ENCODE results near the gene UBTF. TPM values are rescaled to one million over a fixed set of nuclear protein-coding genes. Genes with fewer than 3 reads are reported as not detected.

Gene UBTF
- total RNA-seq, 1 experiment from 2014 or later: 74.3 TPM

GRCh38 chr17:44177640-44178039 lies 41.8 kb downstream of the UBTF start:
- Mint-ChIP-seq H3K27ac (ENCODE audit: unreplicated experiment) (no peak overlapping the region), H3K27me3 (ENCODE audit: insufficient read depth, unreplicated experiment) (no peaks in the 10 kb centered on the region), H3K36me3 (ENCODE audit: insufficient read depth, unreplicated experiment) (peaks cover 39% of the 10 kb centered on the region), H3K4me3 (ENCODE audit: unreplicated experiment) (no peak overlapping the region), H3K4me1 (ENCODE audit: low read depth, unreplicated experiment) (no peaks in the 10 kb centered on the region), H3K9me3 (ENCODE audit: unreplicated experiment) (no peaks in the 10 kb centered on the region)
- Histone ChIP-seq H3K9me3 (no peaks in the 10 kb centered on the region), H3K36me3 (ENCODE audit: control insufficient read depth, insufficient read depth, low read length) (peaks cover 1% of the 10 kb centered on the region; the same call in 1 of the 2 replicates), H3K4me1 (no peaks in the 10 kb centered on the region), H3K27me3 (replicated peaks; ENCODE audit: control insufficient read depth, insufficient read depth, low read length) (no peaks in the 10 kb centered on the region), H3K4me3 (ENCODE audit: low read depth, low read length) (no peak overlapping the region)
- POLR2A ChIA-PET: no interaction called here
- BruUV-seq (replicated peaks): no TSS peak
- no peak for DNase-seq
- CTCF ChIA-PET: no interaction called here
- intact Hi-C loops (cut with micrococcal nuclease; ENCODE audit: unreplicated experiment): no loop called here
- TF ChIP-seq, protein P1, sequence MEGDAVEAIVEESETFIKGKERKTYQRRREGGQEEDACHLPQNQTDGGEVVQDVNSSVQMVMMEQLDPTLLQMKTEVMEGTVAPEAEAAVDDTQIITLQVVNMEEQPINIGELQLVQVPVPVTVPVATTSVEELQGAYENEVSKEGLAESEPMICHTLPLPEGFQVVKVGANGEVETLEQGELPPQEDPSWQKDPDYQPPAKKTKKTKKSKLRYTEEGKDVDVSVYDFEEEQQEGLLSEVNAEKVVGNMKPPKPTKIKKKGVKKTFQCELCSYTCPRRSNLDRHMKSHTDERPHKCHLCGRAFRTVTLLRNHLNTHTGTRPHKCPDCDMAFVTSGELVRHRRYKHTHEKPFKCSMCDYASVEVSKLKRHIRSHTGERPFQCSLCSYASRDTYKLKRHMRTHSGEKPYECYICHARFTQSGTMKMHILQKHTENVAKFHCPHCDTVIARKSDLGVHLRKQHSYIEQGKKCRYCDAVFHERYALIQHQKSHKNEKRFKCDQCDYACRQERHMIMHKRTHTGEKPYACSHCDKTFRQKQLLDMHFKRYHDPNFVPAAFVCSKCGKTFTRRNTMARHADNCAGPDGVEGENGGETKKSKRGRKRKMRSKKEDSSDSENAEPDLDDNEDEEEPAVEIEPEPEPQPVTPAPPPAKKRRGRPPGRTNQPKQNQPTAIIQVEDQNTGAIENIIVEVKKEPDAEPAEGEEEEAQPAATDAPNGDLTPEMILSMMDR (IDR thresholded peaks at IDR 0.05; ENCODE audit: insufficient read depth in 1 of 2, low read depth in 1 of 2, low read length in 1 of 2, severe bottlenecking in 1 of 2, unreplicated experiment in 1 of 2): no peak

DNA sequence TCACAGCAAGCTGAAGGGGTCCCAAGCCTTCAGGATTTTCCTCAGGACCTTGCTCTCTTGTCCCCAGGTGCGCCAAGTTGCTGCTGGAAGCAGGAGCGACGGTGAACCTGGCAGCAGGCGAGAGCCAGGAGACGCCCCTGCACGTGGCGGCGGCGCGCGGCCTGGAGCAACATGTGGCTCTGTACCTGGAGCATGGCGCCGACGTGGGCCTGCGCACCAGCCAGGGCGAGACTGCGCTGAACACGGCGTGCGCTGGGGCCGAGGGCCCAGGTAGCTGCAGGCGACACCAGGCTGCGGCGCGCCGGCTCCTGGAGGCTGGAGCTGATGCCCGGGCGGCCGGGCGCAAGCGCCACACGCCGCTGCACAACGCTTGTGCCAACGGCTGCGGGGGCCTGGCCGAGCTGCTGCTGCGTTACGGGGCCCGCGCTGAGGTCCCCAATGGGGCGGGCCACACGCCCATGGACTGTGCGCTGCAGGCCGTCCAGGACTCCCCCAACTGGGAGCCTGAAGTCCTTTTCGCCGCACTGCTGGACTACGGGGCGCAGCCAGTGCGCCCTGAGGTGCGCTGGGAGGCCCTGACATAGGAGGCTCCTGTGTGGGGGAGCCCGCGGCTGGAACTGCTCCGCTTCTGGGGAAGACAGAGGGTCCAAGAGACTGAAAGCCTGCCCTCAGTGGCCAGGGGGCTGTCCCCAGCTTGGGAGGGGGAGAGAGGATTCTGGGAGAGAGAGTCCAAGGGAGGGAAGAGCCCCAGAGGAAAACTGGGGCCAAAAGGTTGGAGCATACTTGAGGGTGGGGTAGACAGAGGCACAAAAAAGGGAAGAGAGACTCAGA lies 42.6 kb downstream of the UBTF start:
- no peaks in the 10 kb centered on the region for H3K4me1 Mint-ChIP-seq (ENCODE audit: low read depth, unreplicated experiment)
- BruUV-seq (replicated peaks): no TSS peak

GRCh38 chr17:44176257-44176656 lies 43.2 kb downstream of the UBTF start:
- H3K27me3 Mint-ChIP-seq (ENCODE audit: insufficient read depth, unreplicated experiment): no peaks in the 10 kb centered on the region
- POLR2A ChIA-PET: no interaction called here
- no peak overlapping the region for H3K27ac Mint-ChIP-seq (ENCODE audit: unreplicated experiment)
- H3K4me3 Mint-ChIP-seq (ENCODE audit: unreplicated experiment): no peak overlapping the region
- intact Hi-C loops (cut with micrococcal nuclease; ENCODE audit: unreplicated experiment): no loop called here
- no peaks in the 10 kb centered on the region for H3K9me3 Mint-ChIP-seq (ENCODE audit: unreplicated experiment)
- Histone ChIP-seq H3K36me3 (ENCODE audit: control insufficient read depth, insufficient read depth, low read length) (no peaks in the 10 kb centered on the region), H3K27me3 (replicated peaks; ENCODE audit: control insufficient read depth, insufficient read depth, low read length) (no peaks in the 10 kb centered on the region), H3K4me3 (ENCODE audit: low read depth, low read length) (no peak overlapping the region), H3K9me3 (no peaks in the 10 kb centered on the region), H3K4me1 (no peaks in the 10 kb centered on the region)
- CTCF ChIA-PET: interaction anchor here (1.3 kb wide), 1 partner anchor 8 kb away, joined by 4 read pairs; no protein-coding TSS in a partner anchor
- no TSS peak for BruUV-seq (replicated peaks)
- H3K4me1 Mint-ChIP-seq (ENCODE audit: low read depth, unreplicated experiment): no peaks in the 10 kb centered on the region
- peaks cover 35% of the 10 kb centered on the region for H3K36me3 Mint-ChIP-seq (ENCODE audit: insufficient read depth, unreplicated experiment)
- TF ChIP-seq, protein P1 (IDR thresholded peaks at IDR 0.05; ENCODE audit: insufficient read depth in 1 of 2, low read depth in 1 of 2, low read length in 1 of 2, severe bottlenecking in 1 of 2, unreplicated experiment in 1 of 2): no peak
- no peak for DNase-seq

More for the DNA sequence above, 42.6 kb downstream of the UBTF start:
- Histone ChIP-seq H3K36me3 (ENCODE audit: control insufficient read depth, insufficient read depth, low read length) (no peaks in the 10 kb centered on the region), H3K9me3 (no peaks in the 10 kb centered on the region), H3K4me1 (no peaks in the 10 kb centered on the region), H3K4me3 (ENCODE audit: low read depth, low read length) (no peak overlapping the region), H3K27me3 (replicated peaks; ENCODE audit: control insufficient read depth, insufficient read depth, low read length) (no peaks in the 10 kb centered on the region)
- no peaks in the 10 kb centered on the region for H3K9me3 Mint-ChIP-seq (ENCODE audit: unreplicated experiment)
- no peak overlapping the region for H3K4me3 Mint-ChIP-seq (ENCODE audit: unreplicated experiment)
- peaks cover 37% of the 10 kb centered on the region for H3K36me3 Mint-ChIP-seq (ENCODE audit: insufficient read depth, unreplicated experiment)
- TF ChIP-seq, protein P1 (IDR thresholded peaks at IDR 0.05; ENCODE audit: insufficient read depth in 1 of 2, low read depth in 1 of 2, low read length in 1 of 2, severe bottlenecking in 1 of 2, unreplicated experiment in 1 of 2): no peak
- H3K27ac Mint-ChIP-seq (ENCODE audit: unreplicated experiment): no peak overlapping the region
- POLR2A ChIA-PET: no interaction called here
- intact Hi-C loops (cut with micrococcal nuclease; ENCODE audit: unreplicated experiment): no loop called here
- DNase-seq: no peak
- CTCF ChIA-PET: interaction anchor here (1.3 kb wide), 1 partner anchor 9 kb away, joined by 4 read pairs; no protein-coding TSS in a partner anchor
- H3K27me3 Mint-ChIP-seq (ENCODE audit: insufficient read depth, unreplicated experiment): no peaks in the 10 kb centered on the region

Measured in Caco-2 (cell line).